Limb (tissue), 2 donors: Measurements from ENCODE around the gene IQGAP2.

Source experiments
- DNase-seq, 2 donors: peaks; one replicate each; pipeline ENCODE4 v3.0.0-alpha.2; 2016; ENCODE audit errors: extremely low spot score in 2 of 2

Gene IQGAP2

GRCh38 chr5:76683816-76684731 is 281.0 kb downstream of the IQGAP2 start:
- DNase-seq = no peak

GRCh38 chr5:76684756-76685519 is 281.9 kb downstream of the IQGAP2 start:
- DNase-seq = no peak

GRCh38 chr5:76685704-76686103 is 282.6 kb downstream of the IQGAP2 start:
- DNase-seq = no peak

- no peak for DNase-seq
These were observed 285.1 kb downstream of the IQGAP2 start for GRCh38 chr5:76688212-76688611.

- no peak for DNase-seq
These were observed 285.8 kb downstream of the IQGAP2 start for GRCh38 chr5:76688836-76689235.

GRCh38 chr5:76689321-76690036 is 286.4 kb downstream of the IQGAP2 start:
- DNase-seq = peak in 1 of 2 donors; percentile 28

GRCh38 chr5:76690037-76690679 is 287.1 kb downstream of the IQGAP2 start:
- no peak for DNase-seq

GRCh38 chr5:76690704-76691466 is 287.8 kb downstream of the IQGAP2 start:
- DNase-seq = no peak

GRCh38 chr5:76691467-76692273 is 288.6 kb downstream of the IQGAP2 start:
- peak in 1 of 2 donors; percentile 40 for DNase-seq

GRCh38 chr5:76692274-76692540 is 289.1 kb downstream of the IQGAP2 start:
- DNase-seq = no peak

- no peak for DNase-seq
These were observed 289.6 kb downstream of the IQGAP2 start for GRCh38 chr5:76692651-76693050.

- no peak for DNase-seq
These were observed 290.1 kb downstream of the IQGAP2 start for GRCh38 chr5:76693141-76693540.

GRCh38 chr5:76694317-76694716 is 291.2 kb downstream of the IQGAP2 start:
- DNase-seq = no peak

GRCh38 chr5:76695346-76695745 is 292.3 kb downstream of the IQGAP2 start:
- no peak for DNase-seq

- DNase-seq = no peak
These were observed 293.2 kb downstream of the IQGAP2 start for GRCh38 chr5:76696251-76696650.

- DNase-seq = no peak
These were observed 294.6 kb downstream of the IQGAP2 start for GRCh38 chr5:76697670-76698069.

GRCh38 chr5:76700571-76700970 is 297.5 kb downstream of the IQGAP2 start:
- no peak for DNase-seq

GRCh38 chr5:76701298-76701697 is 298.2 kb downstream of the IQGAP2 start:
- no peak for DNase-seq

- DNase-seq = no peak
These were observed 300.6 kb downstream of the IQGAP2 start for GRCh38 chr5:76703707-76704106.

GRCh38 chr5:76704131-76704663 is 301.1 kb downstream of the IQGAP2 start:
- no peak for DNase-seq
